Measurements from ENCODE around the gene SYS1.

GRCh38 chr20:45412653-45413052, 49.7 kb downstream of the SYS1 start:
- no peak for TF ChIP-seq CTCF (IDR thresholded peaks at IDR 0.05)
- no peak for TF ChIP-seq POLR2A (IDR thresholded peaks at IDR 0.05)
